H9 (cell line): Measurements from ENCODE around the gene PLD4. TPM values are rescaled to one million over a fixed set of nuclear protein-coding genes. Genes with fewer than 3 reads are reported as not detected.

ENCODE experiments used
- DNase-seq: peaks from one replicate; pipeline ENCODE4 v3.0.0-alpha.2; 2017
- H2AFZ ChIP-seq: one replicate; pipeline ENCODE4 v1.6.1; 2013; ENCODE audit warnings: mild to moderate bottlenecking, low read length, control low read depth, moderate library complexity
- H2AK5ac ChIP-seq: 2 replicates; pipeline ENCODE4 v1.6.1; 2013; ENCODE audit warnings: low read length, control low read depth, mixed read lengths; ENCODE audit not compliant: insufficient read length
- H2BK120ac ChIP-seq: one replicate; pipeline ENCODE4 v1.6.1; 2013; ENCODE audit warnings: low read depth, mild to moderate bottlenecking, low read length, control low read depth, inconsistent platforms; ENCODE audit not compliant: poor library complexity, severe bottlenecking
- H2BK12ac ChIP-seq: 2 replicates; pipeline ENCODE4 v1.6.1; 2013; ENCODE audit warnings: low read length, control low read depth, mixed read lengths, low read depth; ENCODE audit not compliant: insufficient read length
- H2BK15ac ChIP-seq: 2 replicates; pipeline ENCODE4 v1.6.1; 2013; ENCODE audit warnings: low read depth, low read length, control low read depth
- H2BK20ac ChIP-seq: one replicate; pipeline ENCODE4 v1.6.1; 2013; ENCODE audit warnings: low read depth, mild to moderate bottlenecking, low read length, control low read depth, inconsistent platforms; ENCODE audit not compliant: poor library complexity, severe bottlenecking
- H2BK5ac ChIP-seq: 2 replicates; pipeline ENCODE4 v1.6.1; 2013; ENCODE audit warnings: low read length, control low read depth, mixed read lengths; ENCODE audit not compliant: insufficient read length
- H3K14ac ChIP-seq: 2 replicates; pipeline ENCODE4 v1.6.1; 2013; ENCODE audit warnings: low read length, control low read depth; ENCODE audit not compliant: insufficient read depth
- H3K18ac ChIP-seq: 2 replicates; pipeline ENCODE4 v1.6.1; 2013; ENCODE audit warnings: low read depth, mild to moderate bottlenecking, mixed read lengths, low read length, control low read depth; ENCODE audit not compliant: insufficient read length
- H3K23ac ChIP-seq: 2 replicates; pipeline ENCODE4 v1.6.1; 2013; ENCODE audit warnings: low read length, control low read depth, mixed read lengths, low read depth; ENCODE audit not compliant: insufficient read length
- H3K23me2 ChIP-seq: 2 replicates; pipeline ENCODE4 v1.6.1; 2013; ENCODE audit warnings: low read depth, mild to moderate bottlenecking, mixed read lengths, low read length, control low read depth; ENCODE audit not compliant: insufficient read length, poor library complexity, severe bottlenecking
- H3K27ac ChIP-seq: 2 replicates; pipeline ENCODE4 v1.5.1; 2013; ENCODE audit warnings: low read length, control low read depth, mixed read lengths, low read depth; ENCODE audit not compliant: insufficient read length
- H3K27me3 ChIP-seq: 2 replicates; pipeline ENCODE4 v1.6.1; 2013; ENCODE audit warnings: low read length, control low read depth, inconsistent platforms; ENCODE audit not compliant: insufficient read depth
- H3K4ac ChIP-seq: 2 replicates; pipeline ENCODE4 v1.6.1; 2013; ENCODE audit warnings: low read depth, mild to moderate bottlenecking, control low read depth, inconsistent platforms, low read length, moderate library complexity
- H3K4me1 ChIP-seq: 2 replicates; pipeline ENCODE4 v1.6.1; 2013; ENCODE audit warnings: low read length, control low read depth, inconsistent platforms; ENCODE audit not compliant: insufficient read depth
- H3K4me2 ChIP-seq: 2 replicates; pipeline ENCODE4 v1.6.1; 2013; ENCODE audit warnings: low read length, control low read depth, mixed read lengths; ENCODE audit not compliant: insufficient read length, insufficient read depth
- H3K56ac ChIP-seq: 2 replicates; pipeline ENCODE4 v1.6.1; 2013; ENCODE audit warnings: low read depth, mild to moderate bottlenecking, mixed read lengths, low read length, control low read depth; ENCODE audit not compliant: insufficient read length
- H3K79me1 ChIP-seq: 2 replicates; pipeline ENCODE4 v1.6.1; 2013; ENCODE audit warnings: low read depth, mild to moderate bottlenecking, moderate library complexity, low read length, control low read depth, inconsistent platforms; ENCODE audit not compliant: insufficient read depth, poor library complexity, severe bottlenecking
- H3K79me2 ChIP-seq: 2 replicates; pipeline ENCODE4 v1.6.1; 2013; ENCODE audit warnings: low read length, control low read depth, inconsistent platforms; ENCODE audit not compliant: insufficient read depth
- H3K9ac ChIP-seq: 2 replicates; pipeline ENCODE4 v1.6.1; 2013; ENCODE audit warnings: low read length, control low read depth, mixed read lengths; ENCODE audit not compliant: insufficient read length; ENCODE audit errors: extremely low read depth
- H3K9me3 ChIP-seq: one replicate; pipeline ENCODE4 v1.6.1; 2013; ENCODE audit warnings: low read depth, low read length, inconsistent platforms; ENCODE audit not compliant: control insufficient read depth
- H3T11ph ChIP-seq: one replicate; pipeline ENCODE4 v1.6.1; 2013; ENCODE audit warnings: mild to moderate bottlenecking, low read length, control low read depth, inconsistent platforms
- H4K20me1 ChIP-seq: one replicate; pipeline ENCODE4 v1.6.1; 2013; ENCODE audit not compliant: control insufficient read depth, insufficient read length, insufficient read depth
- H4K5ac ChIP-seq: 2 replicates; pipeline ENCODE4 v1.6.1; 2013; ENCODE audit warnings: low read depth, mild to moderate bottlenecking, mixed read lengths, low read length, control low read depth; ENCODE audit not compliant: insufficient read length
- H4K8ac ChIP-seq: replicated peaks from 2 replicates; pipeline ENCODE4 v1.6.1; 2013; ENCODE audit warnings: low read length, control low read depth, mixed read lengths, low read depth; ENCODE audit not compliant: insufficient read length
- H4K91ac ChIP-seq: 2 replicates; pipeline ENCODE4 v1.6.1; 2013; ENCODE audit warnings: low read depth, mild to moderate bottlenecking, moderate library complexity, mixed read lengths, low read length, control low read depth; ENCODE audit not compliant: insufficient read length
- H3K27ac Mint-ChIP-seq, 3 experiments: 2 replicates in 2 of 3; 3 replicates in 1 of 3; pipeline ENCODE4 v1.8.0; 2020 to 2021; ENCODE audit warnings: mixed read lengths in 3 of 3, mild to moderate bottlenecking in 1 of 3, moderate library complexity in 1 of 3
- H3K27me3 Mint-ChIP-seq: 2 replicates; pipeline ENCODE4 v1.8.0; 2021; ENCODE audit warnings: low read depth, mild to moderate bottlenecking, moderate library complexity, mixed read lengths
- H3K36me3 Mint-ChIP-seq, 3 experiments: 2 replicates in 2 of 3; 3 replicates in 1 of 3; pipeline ENCODE4 v1.8.0; 2020 to 2021; ENCODE audit warnings: low read depth in 3 of 3, mixed read lengths in 3 of 3; ENCODE audit not compliant: insufficient read depth in 1 of 3
- H3K4me1 Mint-ChIP-seq, 2 experiments: 2 replicates each; pipeline ENCODE4 v1.8.0; 2020; ENCODE audit warnings: mixed read lengths in 2 of 2
- H3K4me3 Mint-ChIP-seq, 2 experiments: 2 replicates in 1 of 2; 3 replicates in 1 of 2; pipeline ENCODE4 v1.8.0; 2020 to 2021; ENCODE audit warnings: mild to moderate bottlenecking in 2 of 2, mixed read lengths in 2 of 2, moderate library complexity in 1 of 2
- H3K9me3 Mint-ChIP-seq, 2 experiments: 2 replicates in 1 of 2; 3 replicates in 1 of 2; pipeline ENCODE4 v1.8.0; 2020; ENCODE audit warnings: mild to moderate bottlenecking in 2 of 2, mixed read lengths in 2 of 2, moderate library complexity in 1 of 2
- WGBS: extraction: QIAGEN DNeasy Blood & Tissue Kit; methylation state at CpG from one replicate; pipeline ENCODE4 v1.1.7; 2013; ENCODE audit warnings: missing lambda C conversion rate, low lambda C conversion rate, mixed read lengths; ENCODE audit not compliant: insufficient read length; ENCODE audit errors: extremely low coverage; 5-methylcytosine and 5-hydroxymethylcytosine counted together
- total RNA-seq: library from RNA; stranded (reverse); gene quantifications from 2 replicates; pipeline ENCODE4 v1.2.1, GENCODE V29; 2021
- TF ChIP-seq, protein P1 (sequence below): fragments of 200-600 bp; sonication (generic); conservative IDR thresholded peaks from 3 replicates; pipeline ENCODE4 v1.8.0; 2021; ENCODE audit warnings: antibody characterized with exemption, mild to moderate bottlenecking

Gene PLD4
- total RNA-seq, 1 experiment from 2014 or later = not detected

DNA sequence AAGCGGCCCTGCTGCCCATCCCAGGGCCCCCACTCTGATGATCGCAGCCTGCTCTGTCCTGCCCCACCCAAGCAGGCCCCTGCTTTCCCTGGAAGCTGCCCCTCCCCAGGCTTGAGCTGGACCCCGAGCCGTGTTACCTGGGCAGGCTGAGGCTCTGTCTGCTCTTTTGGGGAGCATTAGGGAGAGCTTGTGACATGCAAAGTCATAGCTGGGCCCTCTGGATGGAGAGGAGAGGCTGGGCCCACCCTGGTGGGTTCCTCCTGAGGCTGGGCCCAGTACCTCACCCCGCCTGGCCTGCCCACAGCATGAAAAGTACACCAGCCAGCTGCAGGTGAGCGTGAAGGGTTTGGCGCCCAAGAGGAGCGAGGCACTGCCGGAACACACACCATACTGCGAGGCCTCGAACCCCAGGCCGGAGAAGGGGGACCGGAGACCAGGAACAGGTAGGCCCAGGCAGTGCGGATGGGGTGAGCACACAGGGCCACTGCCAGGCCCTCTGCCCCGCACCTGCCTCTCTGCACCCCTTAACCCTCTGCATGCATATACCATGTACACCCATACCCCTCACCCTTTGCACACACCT is 44.6 kb upstream of the PLD4 start:
- TF ChIP-seq, protein P1, sequence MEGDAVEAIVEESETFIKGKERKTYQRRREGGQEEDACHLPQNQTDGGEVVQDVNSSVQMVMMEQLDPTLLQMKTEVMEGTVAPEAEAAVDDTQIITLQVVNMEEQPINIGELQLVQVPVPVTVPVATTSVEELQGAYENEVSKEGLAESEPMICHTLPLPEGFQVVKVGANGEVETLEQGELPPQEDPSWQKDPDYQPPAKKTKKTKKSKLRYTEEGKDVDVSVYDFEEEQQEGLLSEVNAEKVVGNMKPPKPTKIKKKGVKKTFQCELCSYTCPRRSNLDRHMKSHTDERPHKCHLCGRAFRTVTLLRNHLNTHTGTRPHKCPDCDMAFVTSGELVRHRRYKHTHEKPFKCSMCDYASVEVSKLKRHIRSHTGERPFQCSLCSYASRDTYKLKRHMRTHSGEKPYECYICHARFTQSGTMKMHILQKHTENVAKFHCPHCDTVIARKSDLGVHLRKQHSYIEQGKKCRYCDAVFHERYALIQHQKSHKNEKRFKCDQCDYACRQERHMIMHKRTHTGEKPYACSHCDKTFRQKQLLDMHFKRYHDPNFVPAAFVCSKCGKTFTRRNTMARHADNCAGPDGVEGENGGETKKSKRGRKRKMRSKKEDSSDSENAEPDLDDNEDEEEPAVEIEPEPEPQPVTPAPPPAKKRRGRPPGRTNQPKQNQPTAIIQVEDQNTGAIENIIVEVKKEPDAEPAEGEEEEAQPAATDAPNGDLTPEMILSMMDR = no peak
- H3K27ac Mint-ChIP-seq = no peak overlapping the region
- DNase-seq = no peak
- Histone ChIP-seq H2AFZ (no peak overlapping the region), H3K23ac (no peak overlapping the region), H4K20me1 (no peaks in the 10 kb centered on the region), H4K91ac (no peak overlapping the region), H3K9ac (no peak overlapping the region), H2BK15ac (no peak overlapping the region), H3K14ac (no peak overlapping the region), H3T11ph (no peak overlapping the region), H3K18ac (no peak overlapping the region), H3K4me1 (no peaks in the 10 kb centered on the region), H2AK5ac (no peak overlapping the region), H3K27me3 (no peaks in the 10 kb centered on the region), H2BK5ac (no peak overlapping the region), H2BK120ac (no peak overlapping the region), H3K23me2 (no peaks in the 10 kb centered on the region), H3K9me3 (no peaks in the 10 kb centered on the region), H4K8ac (no peak overlapping the region), H2BK20ac (no peak overlapping the region), H3K79me2 (no peaks in the 10 kb centered on the region; the same call in 1 of the 2 replicates), H2BK12ac (no peak overlapping the region), H3K56ac (no peak overlapping the region), H4K5ac (no peak overlapping the region), H3K4ac (no peak overlapping the region), H3K79me1 (no peaks in the 10 kb centered on the region), H3K4me2 (no peak overlapping the region), H3K27ac (no peak overlapping the region)
- peaks cover 0 to 15% of the 10 kb centered on the region in 2 experiments; a peak in 2 of 4 replicates for H3K4me1 Mint-ChIP-seq
- no peaks in the 10 kb centered on the region; a peak in 1 of 5 replicates for H3K9me3 Mint-ChIP-seq
- H3K36me3 Mint-ChIP-seq = peaks cover 2 to 13% (median 13%) of the 10 kb centered on the region in 3 experiments; a peak in 5 of 7 replicates
- H3K27me3 Mint-ChIP-seq = no peaks in the 10 kb centered on the region
- H3K4me3 Mint-ChIP-seq = no peak overlapping the region
- no CpG with 5 or more reads among the region's 15 CpGs for WGBS
